Right lobe of liver (tissue), 6 donors: ENCODE data around the gene CGRRF1. TPM values are rescaled to one million over a fixed set of nuclear protein-coding genes. Genes with fewer than 3 reads are reported as not detected.

ENCODE experiments used
- ATAC-seq, 4 donors: fragments of 200-7000 bp; cut with Tn5 transposase; one replicate each; pipeline ENCODE4 v1.9.1; 2020; ENCODE audit warnings: mild to moderate bottlenecking in 4 of 4, moderate library complexity in 4 of 4
- DNase-seq, 3 donors: peaks; one replicate each; pipeline ENCODE4 v3.0.0-alpha.2; 2020
- H3K27ac ChIP-seq, 3 donors: fragments of 200-600 bp; one replicate each; pipeline ENCODE4 v1.8.0; 2022
- H3K27me3 ChIP-seq, 2 donors: fragments of 200-600 bp; one replicate each; pipeline ENCODE4 v1.8.0; 2022
- H3K36me3 ChIP-seq, 4 donors: fragments of 200-600 bp; sonication (generic) in 1 of 4; one replicate each; pipeline versions ENCODE4 v1.5.1 to v1.8.0; 2017 to 2022; ENCODE audit warnings: control low read depth in 1 of 4
- H3K4me1 ChIP-seq, 4 donors: fragments of 200-600 bp; sonication (generic) in 1 of 4; one replicate each; pipeline versions ENCODE4 v1.5.1 to v1.8.0; 2017 to 2022; ENCODE audit warnings: control low read depth in 1 of 4
- H3K4me3 ChIP-seq, 3 donors: fragments of 200-600 bp; one replicate each; pipeline ENCODE4 v1.8.0; 2022
- H3K9me3 ChIP-seq, 4 donors: fragments of 200-600 bp; sonication (generic) in 1 of 4; one replicate each; pipeline versions ENCODE4 v1.5.1 to v1.8.0; 2017 to 2022; ENCODE audit warnings: control low read depth in 1 of 4
- POLR2A ChIP-seq: fragments of 450-650 bp; IDR thresholded peaks from one replicate; pipeline ENCODE4 v1.6.1; 2017; ENCODE audit warnings: antibody characterized with exemption, mild to moderate bottlenecking
- WGBS: methylation state at CpG from one replicate; pipeline ENCODE4 v1.1.6; 2018; ENCODE audit warnings: low coverage, low lambda C conversion rate; ENCODE audit not compliant: insufficient coverage; ENCODE audit errors: missing lambda C conversion rate; 5-methylcytosine and 5-hydroxymethylcytosine counted together
- intact Hi-C, 2 donors: fragments of 100-400 bp; cut with DNase I; formaldehyde crosslinking; loops; one replicate each; pipeline versions ENCODE4 v1.11.2 to v1.14.1; 2022
- total RNA-seq, 6 experiments: library from RNA; depleted of rRNA in 2 of 6; stranded (reverse); fragments of >200 nt in 2 of 6; fragmentation: NEBNext Ultra II Directional in 3 of 6; extraction: Animal tissue kit (Norgen Biotek cat#: 25700) in 3 of 6; gene quantifications; one replicate each; pipeline versions ENCODE4 v1.1.0 to v1.2.4, GENCODE V29; 2016 to 2023
- TF ChIP-seq, protein P1 (sequence below), 4 donors: fragments of 200-600 bp in 3 of 4; fragments of 450-650 bp in 1 of 4; IDR thresholded peaks; one replicate each; pipeline versions ENCODE4 v1.5.1 to v1.8.0; 2016 to 2022; ENCODE audit warnings: antibody characterized with exemption in 4 of 4, mild to moderate bottlenecking in 2 of 4
- donor health status: DM: no; HTN: yes; CAD: no.
- donor health status: DM: no; HTN: no; CAD: no.
- donor health status: DM: no; HTN: no; CAD: no.
- donor health status: DM: no; HTN: yes; CAD: no.
- donor health status: DM: no; HTN: yes; CAD: no.

The CGRRF1 gene
- total RNA-seq, 6 experiments from 2014 or later = 5.4 to 8.2 (median 6.7) TPM

GRCh38 chr14:54574528-54574927 is 64.8 kb downstream of the CGRRF1 start:
- Histone ChIP-seq H3K9me3 (peaks cover 0 to 5% (median 0%) of the 10 kb centered on the region in 4 donors), H3K4me1 (no peaks in the 10 kb centered on the region), H3K27ac (no peak overlapping the region), H3K36me3 (no peaks in the 10 kb centered on the region), H3K27me3 (no peaks in the 10 kb centered on the region), H3K4me3 (no peak overlapping the region)
- ATAC-seq (no peak), DNase-seq (no peak)
- TF ChIP-seq POLR2A = no peak
- TF ChIP-seq, protein P1, sequence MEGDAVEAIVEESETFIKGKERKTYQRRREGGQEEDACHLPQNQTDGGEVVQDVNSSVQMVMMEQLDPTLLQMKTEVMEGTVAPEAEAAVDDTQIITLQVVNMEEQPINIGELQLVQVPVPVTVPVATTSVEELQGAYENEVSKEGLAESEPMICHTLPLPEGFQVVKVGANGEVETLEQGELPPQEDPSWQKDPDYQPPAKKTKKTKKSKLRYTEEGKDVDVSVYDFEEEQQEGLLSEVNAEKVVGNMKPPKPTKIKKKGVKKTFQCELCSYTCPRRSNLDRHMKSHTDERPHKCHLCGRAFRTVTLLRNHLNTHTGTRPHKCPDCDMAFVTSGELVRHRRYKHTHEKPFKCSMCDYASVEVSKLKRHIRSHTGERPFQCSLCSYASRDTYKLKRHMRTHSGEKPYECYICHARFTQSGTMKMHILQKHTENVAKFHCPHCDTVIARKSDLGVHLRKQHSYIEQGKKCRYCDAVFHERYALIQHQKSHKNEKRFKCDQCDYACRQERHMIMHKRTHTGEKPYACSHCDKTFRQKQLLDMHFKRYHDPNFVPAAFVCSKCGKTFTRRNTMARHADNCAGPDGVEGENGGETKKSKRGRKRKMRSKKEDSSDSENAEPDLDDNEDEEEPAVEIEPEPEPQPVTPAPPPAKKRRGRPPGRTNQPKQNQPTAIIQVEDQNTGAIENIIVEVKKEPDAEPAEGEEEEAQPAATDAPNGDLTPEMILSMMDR (IDR thresholded peaks at IDR 0.05) = no peak
- 83% methylated on average over 5 of the region's 6 CpGs for WGBS
- intact Hi-C loops = loop anchor here in 1 of 2 donors (10.0 kb wide), 1 partner anchor 110 kb away; no protein-coding TSS in a partner anchor

DNA sequence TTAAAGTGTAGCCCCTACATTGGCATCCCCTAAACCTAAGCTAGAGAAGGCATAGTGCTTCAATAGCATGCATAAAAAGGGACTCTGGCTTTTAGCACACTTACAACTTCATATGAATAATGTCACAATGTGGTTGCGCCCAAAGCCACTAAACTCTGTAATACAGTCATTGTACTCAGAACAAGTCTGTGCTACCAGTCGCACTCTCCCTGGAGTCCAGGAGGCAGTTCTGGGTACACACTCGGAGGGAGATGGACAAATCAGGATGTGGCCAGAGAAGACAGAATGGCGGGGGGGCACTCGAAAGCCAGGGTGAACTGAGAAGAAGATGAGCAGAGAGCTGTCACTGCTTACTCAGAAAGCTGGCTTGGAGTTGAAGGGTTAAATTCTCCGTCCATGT is 67.8 kb downstream of the CGRRF1 start:
- DNase-seq (no peak), ATAC-seq (no peak)
- intact Hi-C loops = loop anchor here in 1 of 2 donors (10.0 kb wide), 1 partner anchor 107 kb away; no protein-coding TSS in a partner anchor
- no peaks in the 10 kb centered on the region for H3K36me3 ChIP-seq
- no peak overlapping the region for H3K27ac ChIP-seq
- no peaks in the 10 kb centered on the region for H3K27me3 ChIP-seq
- H3K4me3 ChIP-seq = no peak overlapping the region
- TF ChIP-seq, protein P1 (IDR thresholded peaks at IDR 0.05) = no peak
- TF ChIP-seq POLR2A = no peak
- peaks cover 0 to 3% (median 0%) of the 10 kb centered on the region in 4 donors for H3K9me3 ChIP-seq
- no peaks in the 10 kb centered on the region for H3K4me1 ChIP-seq
- 85% methylated on average over 5 of the region's 6 CpGs for WGBS

DNA sequence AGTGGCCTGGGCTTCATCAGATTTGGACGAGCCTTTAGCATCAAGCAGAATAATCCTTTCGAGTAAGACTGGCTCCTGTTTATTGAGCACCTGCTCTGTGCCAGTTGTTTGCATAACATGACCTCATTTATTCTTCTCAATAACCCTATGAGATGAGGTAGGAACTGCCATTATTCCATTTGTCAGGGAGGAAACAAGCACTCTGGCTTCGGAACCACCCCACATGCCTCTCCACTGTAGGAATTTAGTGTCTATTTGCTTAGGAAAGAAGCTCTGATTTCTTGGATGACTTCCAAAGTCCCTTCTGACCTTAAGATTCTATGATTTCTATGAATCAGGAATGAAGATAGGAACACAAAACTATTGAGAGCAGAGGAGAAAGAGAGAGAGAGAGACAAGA is 68.3 kb downstream of the CGRRF1 start:
- TF ChIP-seq POLR2A = no peak
- TF ChIP-seq, protein P1 (IDR thresholded peaks at IDR 0.05) = no peak
- H3K9me3 ChIP-seq = no peaks in the 10 kb centered on the region
- ATAC-seq = no peak
- intact Hi-C loops = loop anchor here in 1 of 2 donors (10.0 kb wide), 1 partner anchor 107 kb away; no protein-coding TSS in a partner anchor
- H3K4me3 ChIP-seq = no peak overlapping the region
- H3K27me3 ChIP-seq = no peaks in the 10 kb centered on the region
- H3K36me3 ChIP-seq = no peaks in the 10 kb centered on the region
- H3K4me1 ChIP-seq = no peaks in the 10 kb centered on the region
- DNase-seq = no peak
- H3K27ac ChIP-seq = no peak overlapping the region
- WGBS = 72% methylated on average over 3 of the region's 3 CpGs

GRCh38 chr14:54579621-54580020 is 69.9 kb downstream of the CGRRF1 start:
- no peaks in the 10 kb centered on the region for H3K9me3 ChIP-seq
- no peaks in the 10 kb centered on the region for H3K27me3 ChIP-seq
- ATAC-seq = peak; percentile 41 to 58 (median 56)
- DNase-seq = no peak
- no peaks in the 10 kb centered on the region for H3K36me3 ChIP-seq
- no peaks in the 10 kb centered on the region for H3K4me1 ChIP-seq
- intact Hi-C loops = loop anchor here in 1 of 2 donors (10.0 kb wide), 1 partner anchor 105 kb away; no protein-coding TSS in a partner anchor
- H3K27ac ChIP-seq = no peak overlapping the region
- TF ChIP-seq, protein P1 (IDR thresholded peaks at IDR 0.05) = no peak
- no peak for TF ChIP-seq POLR2A
- 8% methylated on average over 1 of the region's 1 CpG for WGBS
- no peak overlapping the region for H3K4me3 ChIP-seq

GRCh38 chr14:54580933-54581332 is 71.2 kb downstream of the CGRRF1 start:
- 94% methylated on average over 3 of the region's 3 CpGs for WGBS

More at GRCh38 chr14:54580933-54581332, 71.2 kb downstream of the CGRRF1 start:
- no peak for ATAC-seq
- no peak for DNase-seq
- no peaks in the 10 kb centered on the region for H3K27me3 ChIP-seq
- TF ChIP-seq, protein P1 (IDR thresholded peaks at IDR 0.05) = no peak
- TF ChIP-seq POLR2A = no peak
- no peaks in the 10 kb centered on the region for H3K36me3 ChIP-seq
- H3K4me1 ChIP-seq = no peaks in the 10 kb centered on the region
- H3K9me3 ChIP-seq = no peaks in the 10 kb centered on the region
- H3K27ac ChIP-seq = no peak overlapping the region
- H3K4me3 ChIP-seq = no peak overlapping the region
- intact Hi-C loops = no loop called here
